GM12873 (cell line): Measurements from ENCODE around the gene SH3RF2.

ENCODE experiments used
- TF ChIP-seq, protein P1 (sequence below): IDR thresholded peaks from 2 replicates; pipeline ENCODE4 v1.5.1; 2012; ENCODE audit warnings: low read depth, mild to moderate bottlenecking, moderate library complexity, low read length, control low read depth; ENCODE audit not compliant: insufficient read depth; ENCODE audit errors: missing control alignments

The SH3RF2 gene

DNA sequence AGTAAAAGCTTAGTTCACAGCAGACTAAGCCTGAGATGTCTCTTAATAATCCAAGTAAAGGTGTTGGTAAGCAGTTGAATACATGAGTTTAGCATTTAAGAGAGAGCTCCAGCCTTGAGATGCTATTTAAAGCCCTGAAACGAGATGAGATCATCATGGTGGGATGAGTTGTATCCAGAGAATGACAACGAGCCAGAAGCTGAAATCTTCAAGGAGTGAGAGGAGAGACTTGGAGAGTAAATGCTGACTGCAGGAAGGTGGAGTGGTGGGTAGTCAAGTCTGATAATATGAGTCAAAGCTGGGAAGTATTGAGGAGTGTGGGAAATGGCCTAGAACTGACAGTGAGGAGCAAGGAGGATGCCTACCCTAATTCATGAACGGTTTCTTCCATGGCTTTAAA, 115.3 kb downstream of the SH3RF2 start:
- TF ChIP-seq, protein P1, sequence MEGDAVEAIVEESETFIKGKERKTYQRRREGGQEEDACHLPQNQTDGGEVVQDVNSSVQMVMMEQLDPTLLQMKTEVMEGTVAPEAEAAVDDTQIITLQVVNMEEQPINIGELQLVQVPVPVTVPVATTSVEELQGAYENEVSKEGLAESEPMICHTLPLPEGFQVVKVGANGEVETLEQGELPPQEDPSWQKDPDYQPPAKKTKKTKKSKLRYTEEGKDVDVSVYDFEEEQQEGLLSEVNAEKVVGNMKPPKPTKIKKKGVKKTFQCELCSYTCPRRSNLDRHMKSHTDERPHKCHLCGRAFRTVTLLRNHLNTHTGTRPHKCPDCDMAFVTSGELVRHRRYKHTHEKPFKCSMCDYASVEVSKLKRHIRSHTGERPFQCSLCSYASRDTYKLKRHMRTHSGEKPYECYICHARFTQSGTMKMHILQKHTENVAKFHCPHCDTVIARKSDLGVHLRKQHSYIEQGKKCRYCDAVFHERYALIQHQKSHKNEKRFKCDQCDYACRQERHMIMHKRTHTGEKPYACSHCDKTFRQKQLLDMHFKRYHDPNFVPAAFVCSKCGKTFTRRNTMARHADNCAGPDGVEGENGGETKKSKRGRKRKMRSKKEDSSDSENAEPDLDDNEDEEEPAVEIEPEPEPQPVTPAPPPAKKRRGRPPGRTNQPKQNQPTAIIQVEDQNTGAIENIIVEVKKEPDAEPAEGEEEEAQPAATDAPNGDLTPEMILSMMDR, result no peak

DNA sequence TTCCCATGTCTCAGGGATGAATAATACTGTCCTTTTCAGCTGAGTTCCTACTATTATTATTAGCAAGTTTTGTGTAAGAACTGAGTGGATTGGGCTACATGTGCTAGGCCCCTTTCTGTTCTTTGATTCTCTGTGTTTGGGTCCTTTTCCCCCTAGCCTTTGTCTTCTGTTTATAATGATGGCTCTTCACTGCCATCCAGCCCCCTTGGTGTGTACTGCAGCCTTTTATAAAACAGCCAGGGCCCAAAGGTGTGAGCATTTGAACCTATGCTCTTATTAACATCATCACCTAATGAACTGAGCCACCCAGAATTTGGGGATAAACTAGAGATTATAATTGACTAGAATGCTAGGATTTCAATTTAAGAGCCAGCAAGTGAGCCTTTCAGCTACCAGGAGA, 116.4 kb downstream of the SH3RF2 start:
- TF ChIP-seq, protein P1, result peak; percentile 45

DNA sequence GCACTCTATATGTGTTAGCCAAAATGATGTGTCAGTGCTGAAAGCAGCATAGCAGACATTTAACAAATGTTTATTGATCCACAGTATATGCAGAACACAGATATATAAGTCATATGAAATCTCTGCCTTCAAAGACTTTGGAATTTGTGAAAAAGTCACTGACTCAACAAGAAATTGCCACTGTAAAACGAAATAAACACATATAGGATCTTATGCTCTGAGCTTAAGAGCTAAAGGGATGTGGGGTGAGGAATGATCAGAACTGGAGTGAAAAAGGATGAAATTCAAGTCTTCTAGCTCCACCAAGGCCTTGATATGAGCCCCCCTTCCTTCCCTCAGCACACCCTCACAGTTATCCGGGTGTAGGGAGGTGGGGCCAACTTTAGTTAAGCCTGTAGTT, 119.1 kb downstream of the SH3RF2 start:
- TF ChIP-seq, protein P1, result no peak

DNA sequence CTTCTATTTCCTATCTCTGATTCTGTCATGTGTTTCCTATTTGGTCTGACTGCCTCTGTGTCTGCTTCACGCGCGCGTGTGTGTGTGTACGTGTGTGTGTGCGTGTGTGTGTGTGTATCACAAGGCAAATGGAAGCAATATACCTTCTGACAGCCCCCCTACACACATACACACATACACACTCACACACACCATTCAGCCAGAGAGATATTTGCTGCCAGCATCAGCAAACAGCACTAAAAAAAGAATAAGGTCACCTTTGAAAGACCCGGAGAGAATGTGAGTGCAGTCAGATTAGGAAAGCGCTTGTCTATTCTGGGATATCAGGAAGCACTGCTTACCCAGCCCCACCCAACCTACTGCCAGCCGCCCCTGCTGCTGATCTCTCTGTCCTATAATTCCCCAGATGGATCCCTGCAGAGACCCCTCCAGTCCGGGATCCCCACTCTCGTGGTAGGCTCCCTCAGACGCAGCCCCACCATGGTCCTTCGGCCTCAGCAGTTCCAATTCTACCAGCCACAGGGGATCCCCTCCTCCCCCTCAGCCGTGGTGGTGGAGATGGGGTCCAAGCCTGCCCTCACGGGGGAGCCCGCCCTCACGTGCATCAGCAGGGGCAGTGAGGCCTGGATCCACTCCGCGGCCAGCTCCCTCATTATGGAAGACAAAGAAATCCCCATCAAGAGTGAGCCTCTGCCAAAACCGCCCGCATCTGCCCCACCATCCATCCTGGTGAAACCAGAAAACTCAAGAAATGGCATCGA, 123.3 kb downstream of the SH3RF2 start:
- TF ChIP-seq, protein P1, result no peak

GRCh38 chr5:146060221-146060585, 123.8 kb downstream of the SH3RF2 start:
- TF ChIP-seq, protein P1, result no peak

- TF ChIP-seq, protein P1, result no peak
These were observed 130.6 kb downstream of the SH3RF2 start for GRCh38 chr5:146066968-146067367.

- TF ChIP-seq, protein P1, result no peak
These were observed 131.8 kb downstream of the SH3RF2 start for GRCh38 chr5:146068206-146068605.
